H1 (cell line): ENCODE data around the gene SLC9A7. TPM values are rescaled to one million over a fixed set of nuclear protein-coding genes. Genes with fewer than 3 reads are reported as not detected.

ENCODE experiments used
- CHD7 ChIP-seq: fragments of 300-600 bp; sonication (generic); IDR thresholded peaks from 2 replicates; pipeline ENCODE4 v1.7.1; 2012; ENCODE audit warnings: low read length, moderate library complexity, mild to moderate bottlenecking, inconsistent platforms; ENCODE audit not compliant: insufficient replicate concordance
- JUN ChIP-seq: IDR thresholded peaks from 2 replicates; pipeline ENCODE4 v1.6.1; 2011; ENCODE audit warnings: low read depth, mild to moderate bottlenecking, improper control_type of control experiment, low read length
- MAFK ChIP-seq: IDR thresholded peaks from 2 replicates; pipeline ENCODE4 v1.6.1; 2012; ENCODE audit warnings: low read depth, mild to moderate bottlenecking, improper control_type of control experiment, low read length
- SP1 ChIP-seq: IDR thresholded peaks from 2 replicates; pipeline ENCODE4 v1.6.1; 2011; ENCODE audit warnings: low read depth, low read length
- YY1 ChIP-seq: IDR thresholded peaks from 2 replicates; pipeline ENCODE4 v1.6.1; 2011; ENCODE audit warnings: low read depth, mild to moderate bottlenecking, low read length
- polyA plus RNA-seq, 7 experiments: library from polyadenylated mRNA; depleted of rRNA in 3 of 7; stranded (reverse) in 5 of 7; unstranded in 2 of 7; fragments of >200 nt in 5 of 7; fragments of 200-250 nt in 2 of 7; gene quantifications; 1 replicate in 5 of 7; 2 replicates in 1 of 7; 4 replicates in 1 of 7; pipeline versions ENCODE4 v1.2.1 to v1.2.3, GENCODE V29; 2011 to 2013; ENCODE audit warnings: missing spikeins in 2 of 7, mixed read lengths in 2 of 7
- total RNA-seq: library from RNA; stranded (reverse); fragmentation: NEBNext Ultra II Directional; extraction: Animal tissue kit (Norgen Biotek cat#: 25700); gene quantifications from 2 replicates; pipeline ENCODE4 v1.2.1, GENCODE V29; 2021

The SLC9A7 gene
- total and polyA plus RNA-seq, 2 of the 8 experiments (the other 6 are each of a cell fraction or from before 2014, with no cell fraction given), result 6.7 to 17.2 TPM

DNA sequence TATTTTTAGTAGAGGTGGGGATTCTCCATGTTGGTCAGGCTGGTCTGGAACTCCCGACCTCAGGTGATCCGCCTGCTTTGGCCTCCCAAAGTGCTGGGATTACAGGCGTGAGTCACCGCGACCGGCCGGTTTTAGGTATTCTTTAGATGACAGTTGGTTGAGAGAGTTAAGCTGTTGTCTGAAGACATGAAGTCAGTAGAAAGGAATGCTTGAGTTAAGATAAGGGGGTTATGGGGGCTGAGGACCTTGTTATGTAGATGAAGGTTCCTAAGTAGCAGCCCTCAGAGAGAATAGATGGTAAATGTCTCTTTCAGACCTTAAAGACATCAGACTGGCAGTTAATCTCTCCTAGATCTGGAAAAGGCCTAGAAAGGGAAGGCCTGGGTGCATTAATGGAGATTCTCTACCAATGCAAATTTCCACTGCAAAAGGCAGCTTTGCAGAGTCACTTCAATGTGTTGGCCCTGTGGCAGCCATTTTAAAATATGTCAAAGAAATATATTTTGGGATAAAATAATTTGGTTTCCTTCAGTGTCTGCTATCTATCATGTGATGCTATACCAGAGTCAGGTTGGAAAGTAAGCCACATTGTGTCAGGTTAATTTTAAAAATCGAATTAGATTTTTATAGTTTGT is 207.3 kb downstream of the SLC9A7 start (continued):
- TF ChIP-seq SP1 (0 out of 2 replicates have a peak, but pooled peaks have one; percentile 39), YY1 (peak; percentile 74; the same call in 1 of the 2 replicates), JUN (peak; percentile 89), CHD7 (peak; percentile 56), MAFK (peak; percentile 30; the same call in 1 of the 2 replicates)
- TF ChIP-seq, all 59 proteins: peak for 10
